GM06990 (cell line): ENCODE measurements around the gene EEIG1.

ENCODE experiments used
- DNase-seq: peaks from one replicate; pipeline ENCODE4 v3.0.0-alpha.2; 2011; ENCODE audit not compliant: insufficient read length; ENCODE audit errors: extremely low read depth
- H3K27me3 ChIP-seq: replicated peaks from 2 replicates; pipeline ENCODE4 v1.6.0; 2011; ENCODE audit warnings: low read length; ENCODE audit not compliant: control insufficient read depth, insufficient read depth
- H3K36me3 ChIP-seq: 2 replicates; pipeline ENCODE4 v1.5.1; 2011; ENCODE audit warnings: low read length; ENCODE audit not compliant: control insufficient read depth, insufficient read depth
- H3K4me3 ChIP-seq: replicated peaks from 2 replicates; pipeline ENCODE4 v1.5.1; 2011; ENCODE audit warnings: low read depth, mild to moderate bottlenecking, control low read depth, low read length
- TF ChIP-seq, protein P1 (sequence below): IDR thresholded peaks from 2 replicates; pipeline ENCODE4 v1.5.1; 2011; ENCODE audit warnings: low read length, control low read depth, mild to moderate bottlenecking, inconsistent platforms; ENCODE audit not compliant: insufficient read depth, poor library complexity, severe bottlenecking

The EEIG1 gene

DNA sequence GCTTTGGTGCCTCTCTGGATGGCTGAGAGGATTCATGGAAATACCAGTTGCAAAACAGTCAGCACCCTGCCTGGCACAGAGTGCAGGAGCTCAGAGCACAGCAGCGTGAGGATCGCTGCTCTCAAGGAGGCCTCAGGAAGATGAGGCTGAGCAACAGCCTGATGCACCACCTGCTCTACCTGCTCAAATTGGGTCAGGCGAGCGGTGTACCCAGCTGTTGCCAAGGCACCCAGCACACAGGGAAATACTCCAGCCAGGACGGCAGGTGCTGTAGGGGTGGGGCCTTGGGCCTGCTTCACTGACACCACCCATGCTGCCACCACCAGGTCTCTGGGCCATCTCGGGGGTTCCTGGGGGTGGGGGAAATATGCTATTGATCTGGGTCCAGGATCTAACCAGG, 4.3 kb downstream of the EEIG1 start:
- Histone ChIP-seq H3K4me3 (no peak overlapping the region; the same call in 1 of the 2 replicates), H3K27me3 (no peaks in the 10 kb centered on the region), H3K36me3 (peaks cover 3% of the 10 kb centered on the region)
- DNase-seq = no peak
- TF ChIP-seq, protein P1, sequence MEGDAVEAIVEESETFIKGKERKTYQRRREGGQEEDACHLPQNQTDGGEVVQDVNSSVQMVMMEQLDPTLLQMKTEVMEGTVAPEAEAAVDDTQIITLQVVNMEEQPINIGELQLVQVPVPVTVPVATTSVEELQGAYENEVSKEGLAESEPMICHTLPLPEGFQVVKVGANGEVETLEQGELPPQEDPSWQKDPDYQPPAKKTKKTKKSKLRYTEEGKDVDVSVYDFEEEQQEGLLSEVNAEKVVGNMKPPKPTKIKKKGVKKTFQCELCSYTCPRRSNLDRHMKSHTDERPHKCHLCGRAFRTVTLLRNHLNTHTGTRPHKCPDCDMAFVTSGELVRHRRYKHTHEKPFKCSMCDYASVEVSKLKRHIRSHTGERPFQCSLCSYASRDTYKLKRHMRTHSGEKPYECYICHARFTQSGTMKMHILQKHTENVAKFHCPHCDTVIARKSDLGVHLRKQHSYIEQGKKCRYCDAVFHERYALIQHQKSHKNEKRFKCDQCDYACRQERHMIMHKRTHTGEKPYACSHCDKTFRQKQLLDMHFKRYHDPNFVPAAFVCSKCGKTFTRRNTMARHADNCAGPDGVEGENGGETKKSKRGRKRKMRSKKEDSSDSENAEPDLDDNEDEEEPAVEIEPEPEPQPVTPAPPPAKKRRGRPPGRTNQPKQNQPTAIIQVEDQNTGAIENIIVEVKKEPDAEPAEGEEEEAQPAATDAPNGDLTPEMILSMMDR = no peak

DNA sequence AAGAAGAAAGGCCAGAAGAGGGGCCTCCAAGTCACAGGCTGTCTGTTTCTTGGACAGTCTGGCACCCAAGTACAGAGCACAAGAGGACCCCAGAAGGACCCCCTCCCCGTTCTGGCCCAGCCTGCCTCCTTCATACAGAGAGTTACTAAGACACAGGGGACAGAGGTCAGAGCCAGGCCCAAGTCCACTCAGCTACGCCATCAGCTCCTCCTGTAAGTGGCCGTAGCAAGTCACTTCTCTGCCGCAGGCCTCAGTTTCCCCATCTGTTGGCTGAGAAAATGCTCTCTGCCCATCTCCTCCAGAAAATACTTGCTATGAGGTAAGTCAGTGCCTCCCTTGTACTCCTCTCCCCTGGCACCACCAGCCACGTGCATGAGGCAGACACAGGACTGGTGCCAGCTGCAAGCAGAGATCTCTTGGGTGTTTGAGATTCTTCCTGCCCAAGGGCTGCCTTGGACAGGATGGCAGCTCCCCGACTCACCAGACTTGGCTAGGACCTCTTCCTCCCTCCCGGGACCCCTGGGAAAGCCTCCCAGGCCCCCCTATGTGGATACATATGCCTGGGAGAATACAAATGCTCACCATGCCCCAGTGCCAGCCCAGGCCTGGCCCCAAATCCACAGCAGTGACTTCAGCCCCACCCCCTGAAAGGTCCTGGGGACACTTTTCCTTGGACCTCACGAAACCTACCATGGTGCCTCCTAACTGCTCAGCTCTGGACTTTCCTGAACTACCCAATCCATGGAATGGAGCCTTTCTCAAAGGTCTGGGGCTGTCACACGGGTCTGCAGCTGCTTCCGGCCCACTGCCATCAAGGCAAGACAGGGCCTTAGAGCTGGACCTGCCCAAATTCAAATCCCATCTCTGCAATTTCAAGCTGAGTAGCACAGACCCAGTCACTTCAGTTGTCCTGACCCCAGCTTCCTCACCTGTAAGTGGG, 5.1 kb downstream of the EEIG1 start:
- TF ChIP-seq, protein P1 = no peak
- Histone ChIP-seq H3K4me3 (no peak overlapping the region), H3K27me3 (no peaks in the 10 kb centered on the region)

DNA sequence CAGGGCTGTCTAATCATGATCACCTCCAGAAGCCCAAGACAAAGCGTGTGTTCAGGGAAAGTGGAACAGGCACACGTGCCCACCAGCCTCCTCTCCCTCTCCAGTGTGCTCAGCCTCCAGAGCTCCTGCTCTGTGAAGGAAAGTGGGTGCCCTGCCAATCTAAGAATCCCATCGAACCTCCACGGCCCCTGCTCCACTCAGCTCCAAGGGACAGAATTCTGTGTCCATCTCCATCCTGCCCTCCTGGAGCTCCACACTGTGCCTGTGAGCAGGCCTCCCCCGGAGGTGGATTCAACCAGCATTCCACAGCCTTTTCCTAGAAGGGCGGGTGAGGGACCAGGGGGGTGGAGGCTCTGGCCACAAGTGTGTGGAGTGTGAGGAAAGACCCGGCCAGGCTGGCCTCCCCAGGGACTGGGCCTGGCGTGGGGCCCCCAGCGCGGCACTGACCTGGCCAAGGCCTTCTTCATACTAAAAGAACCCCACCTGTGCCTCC, 6.0 kb downstream of the EEIG1 start:
- TF ChIP-seq, protein P1 = no peak
- DNase-seq = no peak
- Histone ChIP-seq H3K36me3 (peaks cover 3% of the 10 kb centered on the region), H3K27me3 (no peaks in the 10 kb centered on the region), H3K4me3 (no peak overlapping the region)

More for the DNA sequence above, 5.1 kb downstream of the EEIG1 start:
- DNase-seq = no peak
- peaks cover 3% of the 10 kb centered on the region for H3K36me3 ChIP-seq

DNA sequence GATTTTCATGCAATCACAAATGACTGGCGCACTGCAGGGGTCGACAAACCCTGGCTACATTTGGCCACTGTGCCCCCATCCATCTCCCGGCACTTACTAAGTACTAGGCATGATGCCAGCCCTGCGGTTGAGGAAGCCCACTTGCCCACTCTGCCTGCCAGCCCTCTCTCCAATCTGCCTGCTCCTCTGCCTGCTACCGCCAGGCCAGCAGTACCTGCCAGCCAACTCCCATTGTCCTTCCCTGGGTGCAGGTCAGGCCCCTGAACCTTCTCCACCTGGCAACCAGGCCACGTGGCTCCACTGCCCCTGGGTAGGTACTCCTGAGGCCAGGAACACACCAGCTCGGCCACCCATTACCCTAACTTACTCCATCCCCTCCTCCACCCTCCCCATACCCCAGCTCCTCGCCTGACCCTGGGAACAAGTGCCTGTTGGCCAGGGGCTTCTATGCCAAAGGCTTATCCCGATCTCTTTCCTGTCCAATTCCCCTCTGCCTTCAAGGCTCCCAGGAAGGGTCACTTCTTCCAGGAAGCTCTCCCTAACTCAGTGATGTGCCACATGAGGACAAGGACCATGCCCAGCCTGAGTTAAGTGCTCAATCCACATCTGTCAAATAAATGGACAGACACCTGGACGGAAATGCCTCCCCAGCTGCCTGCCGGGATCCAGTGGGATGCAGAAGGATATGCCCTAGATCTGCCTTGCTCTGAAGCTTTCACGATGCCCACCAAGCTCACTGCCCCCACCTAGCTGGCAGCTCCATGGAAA, 6.6 kb downstream of the EEIG1 start:
- no peak overlapping the region for H3K4me3 ChIP-seq
- peaks cover 3% of the 10 kb centered on the region for H3K36me3 ChIP-seq
- TF ChIP-seq, protein P1 = no peak
- no peaks in the 10 kb centered on the region for H3K27me3 ChIP-seq
- DNase-seq = no peak

DNA sequence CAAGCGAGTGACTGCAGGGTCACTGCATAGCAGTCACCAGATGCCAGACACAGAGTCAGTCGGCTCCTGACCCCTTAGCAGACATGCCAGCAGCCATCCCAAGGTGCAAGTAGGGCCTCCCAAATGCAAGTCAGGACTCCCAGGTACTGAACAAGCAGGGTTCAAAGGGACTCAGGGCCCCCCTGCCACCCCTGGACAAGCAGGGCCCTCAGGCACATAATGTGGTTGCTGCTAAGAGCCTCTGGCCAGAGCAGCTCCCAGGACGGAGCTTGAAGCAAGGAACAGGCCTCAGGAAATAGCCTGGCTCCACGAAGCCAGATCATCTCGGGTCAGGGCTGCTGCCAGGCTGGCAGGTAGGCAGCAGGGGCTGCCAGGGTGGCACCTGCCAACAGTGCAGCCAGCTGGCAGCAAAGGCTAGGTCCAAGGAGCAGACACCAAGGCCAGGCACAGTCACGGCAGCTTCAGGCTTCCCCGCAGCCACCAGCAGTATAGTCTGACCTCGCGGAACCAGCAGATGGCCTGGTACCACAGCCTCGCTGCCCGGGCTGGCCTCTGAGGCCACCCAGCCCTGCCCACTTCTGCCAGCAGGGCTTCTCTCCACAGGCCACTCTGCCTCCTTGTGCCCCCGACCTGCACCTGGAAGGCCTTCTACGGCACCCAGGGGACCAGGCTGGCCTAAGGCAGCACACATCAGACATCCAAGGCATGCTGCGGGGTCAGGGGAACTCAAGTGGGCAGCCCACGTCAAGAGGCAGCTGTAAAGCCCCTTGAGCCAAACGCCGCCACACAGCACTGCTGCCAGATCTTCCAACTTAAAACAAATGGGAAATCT, 7.4 kb downstream of the EEIG1 start:
- Histone ChIP-seq H3K4me3 (no peak overlapping the region), H3K27me3 (no peaks in the 10 kb centered on the region), H3K36me3 (peaks cover 3% of the 10 kb centered on the region)
- TF ChIP-seq, protein P1 = no peak
- DNase-seq = no peak
